ENCODE measurements around the gene EIF3I.

The EIF3I gene

GRCh38 chr1:32273391-32274208 is 51.4 kb downstream of the EIF3I start:
- Histone ChIP-seq H3K4me3 (ENCODE audit: low read depth, low read length) (peak overlapping the region; percentile 35; the same call in 1 of the 2 replicates), H3K9me3 (ENCODE audit: control insufficient read depth, insufficient read depth, low read length) (no peaks in the 10 kb centered on the region), H3K36me3 (ENCODE audit: control insufficient read depth, insufficient read depth, low read length) (0 out of 2 replicates have a peak, but pooled peaks cover 2% of the 10 kb centered on the region), H3K27me3 (ENCODE audit: control insufficient read depth, insufficient read depth, low read length) (no peaks in the 10 kb centered on the region), H3K4me1 (ENCODE audit: control insufficient read depth, insufficient read depth, low read length) (peaks cover 24% of the 10 kb centered on the region), H3K9ac (ENCODE audit: low read depth, low read length) (peak overlapping the region; percentile 20; the same call in 1 of the 2 replicates), H3K27ac (ENCODE audit: low read depth, low read length) (peak overlapping the region; percentile 71)

GRCh38 chr1:32274646-32275340 is 52.6 kb downstream of the EIF3I start:
- Histone ChIP-seq H3K27me3 (ENCODE audit: control insufficient read depth, insufficient read depth, low read length) (no peaks in the 10 kb centered on the region), H3K9me3 (ENCODE audit: control insufficient read depth, insufficient read depth, low read length) (no peaks in the 10 kb centered on the region), H3K27ac (ENCODE audit: low read depth, low read length) (peak overlapping the region; percentile 59), H3K9ac (ENCODE audit: low read depth, low read length) (no peak overlapping the region), H3K36me3 (ENCODE audit: control insufficient read depth, insufficient read depth, low read length) (peaks cover 7% of the 10 kb centered on the region; the same call in 1 of the 2 replicates), H3K4me1 (ENCODE audit: control insufficient read depth, insufficient read depth, low read length) (peaks cover 24% of the 10 kb centered on the region), H3K4me3 (ENCODE audit: low read depth, low read length) (peak overlapping the region; percentile 43)

GRCh38 chr1:32275424-32275823 is 53.2 kb downstream of the EIF3I start:
- Histone ChIP-seq H3K36me3 (ENCODE audit: control insufficient read depth, insufficient read depth, low read length) (peaks cover 11% of the 10 kb centered on the region; the same call in 1 of the 2 replicates), H3K4me1 (ENCODE audit: control insufficient read depth, insufficient read depth, low read length) (peaks cover 24% of the 10 kb centered on the region), H3K9me3 (ENCODE audit: control insufficient read depth, insufficient read depth, low read length) (no peaks in the 10 kb centered on the region), H3K27me3 (ENCODE audit: control insufficient read depth, insufficient read depth, low read length) (no peaks in the 10 kb centered on the region), H3K9ac (ENCODE audit: low read depth, low read length) (no peak overlapping the region), H3K27ac (ENCODE audit: low read depth, low read length) (no peak overlapping the region), H3K4me3 (ENCODE audit: low read depth, low read length) (peak overlapping the region; percentile 43; the same call in 1 of the 2 replicates)

- H3K4me3 ChIP-seq (ENCODE audit: low read depth, low read length): no peak overlapping the region
- no peak overlapping the region for H3K9ac ChIP-seq (ENCODE audit: low read depth, low read length)
- H3K27ac ChIP-seq (ENCODE audit: low read depth, low read length): no peak overlapping the region
- H3K36me3 ChIP-seq (ENCODE audit: control insufficient read depth, insufficient read depth, low read length): peaks cover 16% of the 10 kb centered on the region
- H3K9me3 ChIP-seq (ENCODE audit: control insufficient read depth, insufficient read depth, low read length): no peaks in the 10 kb centered on the region
- no peaks in the 10 kb centered on the region for H3K27me3 ChIP-seq (ENCODE audit: control insufficient read depth, insufficient read depth, low read length)
- peaks cover 24% of the 10 kb centered on the region for H3K4me1 ChIP-seq (ENCODE audit: control insufficient read depth, insufficient read depth, low read length)
These were observed 54.0 kb downstream of the EIF3I start for GRCh38 chr1:32276032-32276782.

All from HUES48 (cell line).